GM18951 (cell line): ENCODE data around the gene DYSF.

Experiments used
- POLR2A ChIP-seq: IDR thresholded peaks from 4 replicates; pipeline ENCODE4 v1.6.1; 2011; ENCODE audit warnings: mild to moderate bottlenecking; ENCODE audit not compliant: insufficient read length, insufficient read depth; ENCODE audit errors: extremely low read depth
- in situ Hi-C: fragments of 300-500 bp; cut with MboI; formaldehyde crosslinking; loops from one replicate; pipeline ENCODE4 v1.12.0; 2022; ENCODE audit warnings: low sequenced_read_pairs, mixed read lengths, inconsistent platforms; ENCODE audit not compliant: unreplicated experiment

The DYSF gene

GRCh38 chr2:71587509-71588073, 134.2 kb downstream of the DYSF start:
- in situ Hi-C loops: no loop called here
- TF ChIP-seq POLR2A: no peak

GRCh38 chr2:71588497-71589170, 135.3 kb downstream of the DYSF start:
- in situ Hi-C loops: no loop called here
- no peak for TF ChIP-seq POLR2A

DNA sequence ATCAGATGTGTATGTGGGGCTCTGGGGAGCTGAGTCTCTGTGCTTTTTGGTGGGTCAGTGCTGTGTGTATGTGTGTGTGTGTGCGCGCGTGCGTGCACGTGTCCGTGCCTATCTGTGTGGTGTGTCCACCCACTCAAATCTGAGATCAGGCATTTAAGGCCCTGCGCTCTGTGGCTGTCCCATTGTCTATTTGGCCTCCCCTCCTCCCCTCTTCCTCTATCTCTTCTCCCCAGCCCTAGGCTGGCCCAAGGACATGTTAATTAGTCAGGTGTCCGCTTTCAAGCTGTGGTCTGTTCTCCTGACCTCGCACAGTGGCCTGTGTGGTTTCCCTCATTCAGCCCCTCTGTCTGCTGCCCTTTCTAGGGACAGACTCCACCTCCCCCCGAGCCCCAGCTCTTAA, 136.4 kb downstream of the DYSF start:
- in situ Hi-C loops: no loop called here
- TF ChIP-seq POLR2A: no peak

- in situ Hi-C loops: no loop called here
- TF ChIP-seq POLR2A: no peak
Measured at GRCh38 chr2:71591044-71591443, 137.7 kb downstream of the DYSF start.

DNA sequence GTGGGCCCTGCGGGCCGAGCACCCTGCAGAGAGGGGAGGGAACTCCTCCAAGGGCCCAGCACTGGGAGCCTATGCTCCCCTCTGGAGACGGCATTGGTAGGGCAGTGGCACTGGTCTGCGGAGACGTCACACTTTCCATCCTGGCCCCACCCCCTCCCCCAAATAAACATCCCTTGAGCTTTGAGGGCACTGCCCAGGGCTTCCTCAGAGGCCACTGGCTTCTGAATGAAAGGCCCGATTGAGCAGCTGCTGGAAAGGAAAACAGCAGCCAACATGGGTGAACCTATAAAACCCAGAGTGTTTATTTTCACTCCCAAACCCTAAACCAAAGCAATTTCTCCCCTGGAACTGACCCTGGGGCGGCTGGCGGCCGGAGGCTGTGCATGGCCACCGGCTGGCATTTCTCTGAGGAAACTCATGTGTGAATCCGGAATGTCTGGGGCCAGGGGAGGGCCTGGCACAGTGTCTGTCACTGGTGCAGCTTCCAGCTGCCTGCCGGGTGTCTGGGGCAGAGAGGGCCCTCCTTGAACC, 138.9 kb downstream of the DYSF start:
- in situ Hi-C loops: no loop called here
- no peak for TF ChIP-seq POLR2A

DNA sequence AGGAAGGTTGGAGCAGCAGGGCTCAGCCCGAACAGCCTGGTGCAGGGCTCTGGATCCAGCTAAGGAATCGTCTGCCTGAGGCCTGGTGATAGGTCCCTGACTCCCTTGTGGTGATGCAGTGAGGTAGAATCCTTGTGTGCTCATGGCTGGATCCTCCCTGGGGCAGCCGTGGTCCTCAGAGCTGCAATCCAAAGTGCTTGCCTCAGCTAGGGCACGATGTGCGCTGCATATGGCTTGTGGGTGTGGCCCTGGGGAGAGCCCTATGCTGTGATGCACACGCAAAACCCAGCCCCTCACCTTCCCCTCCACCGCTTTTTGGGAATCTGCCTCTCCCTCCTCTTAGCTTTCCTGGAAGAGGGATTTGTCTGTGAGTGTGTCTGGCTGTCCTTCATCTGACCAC, 142.2 kb downstream of the DYSF start:
- TF ChIP-seq POLR2A: no peak
- in situ Hi-C loops: no loop called here

DNA sequence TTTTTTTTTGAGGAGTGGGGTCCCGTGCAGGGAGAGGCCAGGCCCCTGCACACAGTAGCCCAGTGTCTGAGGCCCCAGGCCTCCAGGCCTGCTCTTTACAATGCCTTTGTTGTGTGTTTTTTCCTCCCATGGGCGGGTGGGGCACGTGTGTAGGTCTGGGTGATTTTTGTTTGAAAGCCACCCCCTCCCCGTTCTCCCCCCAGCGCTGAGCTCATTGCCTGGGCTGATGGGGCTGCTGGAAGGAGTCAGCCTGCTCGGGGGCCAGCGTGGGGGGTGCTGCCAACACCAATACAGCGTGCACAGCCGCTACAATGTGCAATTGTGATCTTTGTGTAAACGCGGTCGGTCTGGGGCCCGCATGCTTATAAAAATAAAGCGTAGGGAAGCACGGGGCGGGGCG, 142.7 kb downstream of the DYSF start:
- TF ChIP-seq POLR2A: no peak
- in situ Hi-C loops: no loop called here

DNA sequence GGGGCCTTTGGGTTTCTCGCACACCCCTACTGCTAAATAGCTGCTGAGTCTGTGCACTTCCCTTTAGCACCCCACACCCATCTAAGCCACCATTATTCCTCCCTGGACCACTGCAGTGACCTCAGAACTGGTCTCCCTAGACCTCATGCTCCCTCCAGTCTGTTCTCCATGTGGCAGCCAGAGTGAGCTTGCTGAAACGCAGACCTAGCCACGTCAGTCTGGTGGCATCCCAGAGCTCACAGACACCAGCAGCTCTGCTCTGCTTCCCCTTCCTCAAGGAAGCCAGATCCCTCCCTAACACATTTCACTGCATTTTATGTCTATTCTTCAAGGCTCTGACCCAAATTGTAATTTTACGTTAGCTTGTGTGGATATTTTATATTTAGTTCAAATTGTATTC, 144.4 kb downstream of the DYSF start:
- in situ Hi-C loops: no loop called here
- TF ChIP-seq POLR2A: no peak

GRCh38 chr2:71598526-71598925, 145.2 kb downstream of the DYSF start:
- TF ChIP-seq POLR2A: no peak
- in situ Hi-C loops: no loop called here

DNA sequence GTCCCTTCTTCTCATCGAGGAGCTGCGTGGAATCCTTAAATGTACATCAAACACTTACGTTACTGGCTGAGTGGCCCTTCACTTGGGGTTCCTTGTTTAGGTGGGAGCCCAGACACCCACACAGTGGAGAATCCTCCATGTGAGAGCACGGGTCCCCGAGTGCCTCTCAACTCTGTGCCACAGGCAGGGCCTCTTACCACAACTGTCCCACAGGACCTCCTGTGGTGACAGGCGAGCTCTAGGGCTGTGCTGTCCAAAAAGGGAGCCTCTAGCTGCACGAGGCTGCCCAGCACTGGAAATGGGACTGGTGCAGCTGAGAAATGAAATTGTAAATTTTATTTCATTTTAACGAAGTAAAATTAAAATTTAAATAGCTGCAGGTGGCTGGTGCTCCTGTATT, 145.7 kb downstream of the DYSF start:
- TF ChIP-seq POLR2A: no peak
- in situ Hi-C loops: no loop called here

DNA sequence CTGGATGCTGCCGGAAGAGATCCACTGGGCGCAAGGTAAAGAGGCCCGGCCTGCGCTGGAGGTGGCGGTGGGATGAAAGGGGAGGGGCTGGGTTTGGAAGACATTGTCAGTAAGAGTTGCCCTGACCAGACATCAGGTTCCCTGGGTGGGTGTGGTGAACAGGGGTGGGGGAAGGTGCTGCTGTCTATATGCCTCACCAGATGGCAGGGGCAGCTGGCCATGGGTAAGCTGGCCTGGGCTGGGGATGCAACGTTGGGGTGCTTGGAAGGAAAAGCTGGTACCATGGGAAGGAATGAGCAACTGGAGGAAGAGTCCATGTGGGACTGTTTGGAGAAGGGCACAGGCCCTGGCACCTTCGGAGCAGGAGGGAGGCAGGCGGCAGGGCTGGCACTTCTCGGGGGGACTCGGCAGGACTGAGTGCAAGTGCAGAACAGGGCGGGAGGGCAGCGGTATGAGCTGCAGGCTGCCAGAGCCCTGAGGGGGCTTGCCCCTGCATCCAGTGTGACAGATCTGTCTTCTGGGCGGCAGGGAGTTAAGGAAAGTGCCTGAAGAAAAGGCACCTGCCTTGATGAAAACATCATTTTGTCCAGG, 146.4 kb downstream of the DYSF start:
- TF ChIP-seq POLR2A: no peak
- in situ Hi-C loops: no loop called here

DNA sequence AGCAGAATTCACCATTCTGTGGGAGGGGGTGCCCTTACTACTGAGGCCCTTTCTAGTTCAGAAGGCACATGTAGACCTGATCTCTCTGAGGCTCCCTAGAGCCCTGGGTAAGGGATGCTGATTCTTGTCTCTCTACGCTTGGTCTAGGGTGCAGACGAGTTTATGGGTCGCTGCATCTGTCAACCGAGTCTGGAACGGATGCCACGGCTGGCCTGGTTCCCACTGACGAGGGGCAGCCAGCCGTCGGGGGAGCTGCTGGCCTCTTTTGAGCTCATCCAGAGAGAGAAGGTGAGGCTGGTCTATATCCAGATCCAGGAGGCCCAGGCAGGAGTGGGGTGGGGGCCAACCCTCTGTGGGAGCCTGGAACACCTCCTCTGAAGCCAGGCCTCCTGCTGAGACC, 147.2 kb downstream of the DYSF start:
- in situ Hi-C loops: no loop called here
- no peak for TF ChIP-seq POLR2A

GRCh38 chr2:71601136-71602114, 148.1 kb downstream of the DYSF start:
- TF ChIP-seq POLR2A: no peak

GRCh38 chr2:71602115-71602495, 148.7 kb downstream of the DYSF start:
- no peak for TF ChIP-seq POLR2A
- in situ Hi-C loops: no loop called here

More at GRCh38 chr2:71601136-71602114, 148.1 kb downstream of the DYSF start:
- in situ Hi-C loops: no loop called here
